AG09319 (cell line): ENCODE results near the gene MS4A4A.
A peak's percentile ranks its signal among the peaks of the same experiment; 100 is the strongest.

Experiments
- DNase-seq: peaks from one replicate; pipeline ENCODE4 v3.0.0-alpha.2; 2010; ENCODE audit warnings: low read depth; ENCODE audit errors: extremely low read depth
- CTCF ChIP-seq: IDR thresholded peaks from 2 replicates; pipeline ENCODE4 v1.5.1; 2011; ENCODE audit warnings: low read depth, mild to moderate bottlenecking, inconsistent platforms, low read length, moderate library complexity

The MS4A4A gene

GRCh38 chr11:60252213-60253108 is 28.0 kb upstream of the MS4A4A start:
- DNase-seq, result no peak

GRCh38 chr11:60257956-60258722 is 22.3 kb upstream of the MS4A4A start:
- DNase-seq, result no peak
- no peak for TF ChIP-seq CTCF

More at GRCh38 chr11:60252213-60253108, 28.0 kb upstream of the MS4A4A start:
- no peak for TF ChIP-seq CTCF

GRCh38 chr11:60261014-60261413 is 19.5 kb upstream of the MS4A4A start:
- no peak for DNase-seq
- no peak for TF ChIP-seq CTCF

GRCh38 chr11:60263402-60263801 is 17.1 kb upstream of the MS4A4A start:
- DNase-seq, result no peak
- no peak for TF ChIP-seq CTCF

GRCh38 chr11:60264644-60265043 is 15.8 kb upstream of the MS4A4A start:
- no peak for DNase-seq
- TF ChIP-seq CTCF, result no peak

- DNase-seq, result no peak
- peak; percentile 49 for TF ChIP-seq CTCF
Observed at GRCh38 chr11:60265373-60266214, 14.9 kb upstream of the MS4A4A start.
